Omental fat pad (tissue), 4 donors: ENCODE data around the gene BAX. TPM values are rescaled to one million over a fixed set of nuclear protein-coding genes. Genes with fewer than 3 reads are reported as not detected.

Experiments
- ATAC-seq: fragments of 150-250 bp; one replicate; pipeline ENCODE4 v1.9.1; 2016; ENCODE audit warnings: mild to moderate bottlenecking, moderate library complexity; ENCODE audit not compliant: low FRiP score
- DNase-seq: peaks from one replicate; pipeline ENCODE4 v3.0.0-alpha.2; 2019; ENCODE audit warnings: low spot score
- CTCF ChIP-seq, 3 donors: fragments of 450-650 bp; IDR thresholded peaks; one replicate each; pipeline ENCODE4 v1.5.1; 2016 to 2017; ENCODE audit warnings: antibody characterized with exemption in 3 of 3, mild to moderate bottlenecking in 3 of 3, moderate library complexity in 2 of 3
- small RNA-seq: library from RNA; depleted of rRNA; stranded (forward); fragments of <200 nt; gene quantifications from one replicate; pipeline ENCODE3, GENCODE V24; 2016
- total RNA-seq, 4 donors: library from RNA; depleted of rRNA; stranded (reverse); fragments of >200 nt; gene quantifications; one replicate each; pipeline ENCODE4 v1.1.0, GENCODE V29; 2016

BAX gene
- total RNA-seq, 4 donors from 2014 or later, result 26.4 to 64.2 (median 37.3) TPM

GRCh38 chr19:49004133-49004532 is 49.5 kb downstream of the BAX start:
- TF ChIP-seq CTCF (IDR thresholded peaks at IDR 0.05), result no peak
- DNase-seq (no peak), ATAC-seq (no peak)

GRCh38 chr19:49004964-49005614 is 50.4 kb downstream of the BAX start:
- no peak for DNase-seq
- ATAC-seq, result no peak
- TF ChIP-seq CTCF (IDR thresholded peaks at IDR 0.05), result no peak

DNA sequence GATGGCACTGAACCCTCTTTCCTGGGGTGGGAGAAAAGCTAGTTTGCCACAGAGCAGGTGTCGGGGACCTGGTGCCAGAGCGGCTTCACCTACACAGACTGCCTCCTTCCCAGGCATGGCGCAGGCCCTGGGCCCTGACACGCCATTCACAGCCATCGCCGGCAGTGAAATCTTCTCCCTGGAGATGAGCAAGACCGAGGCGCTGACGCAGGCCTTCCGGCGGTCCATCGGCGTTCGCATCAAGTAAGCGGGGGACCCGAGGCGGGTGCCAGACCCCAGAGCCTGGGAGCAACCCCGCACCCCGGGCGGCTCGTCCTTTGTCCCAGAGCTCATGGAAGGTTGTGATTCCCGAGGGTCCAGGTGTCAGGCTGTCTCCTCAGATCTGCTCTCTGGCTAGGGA is 52.2 kb downstream of the BAX start:
- DNase-seq, result no peak
- no peak for TF ChIP-seq CTCF (IDR thresholded peaks at IDR 0.05)
- peak; percentile 6 for ATAC-seq

DNA sequence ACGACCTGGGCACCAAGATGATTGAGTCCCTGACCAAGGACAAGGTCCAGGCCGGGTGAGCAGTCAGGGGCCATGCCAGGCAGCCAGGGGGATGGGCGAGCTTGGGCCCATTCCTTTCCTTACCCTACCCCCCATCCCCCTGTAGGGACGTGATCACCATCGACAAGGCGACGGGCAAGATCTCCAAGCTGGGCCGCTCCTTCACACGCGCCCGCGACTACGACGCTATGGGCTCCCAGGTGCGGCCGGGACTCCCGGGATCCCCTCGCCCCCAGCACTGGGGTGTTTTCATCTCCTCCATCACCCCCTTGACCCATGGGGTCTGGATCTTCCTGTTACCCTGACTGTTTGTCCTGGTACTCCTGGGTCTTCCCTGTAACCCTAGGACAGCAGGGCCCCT is 55.2 kb downstream of the BAX start:
- ATAC-seq, result no peak

GRCh38 chr19:49010453-49010852 is 55.8 kb downstream of the BAX start:
- ATAC-seq (no peak), DNase-seq (no peak)
- TF ChIP-seq CTCF (IDR thresholded peaks at IDR 0.05), result no peak

More for the DNA sequence above, 55.2 kb downstream of the BAX start:
- TF ChIP-seq CTCF (IDR thresholded peaks at IDR 0.05), result no peak
- DNase-seq, result no peak

DNA sequence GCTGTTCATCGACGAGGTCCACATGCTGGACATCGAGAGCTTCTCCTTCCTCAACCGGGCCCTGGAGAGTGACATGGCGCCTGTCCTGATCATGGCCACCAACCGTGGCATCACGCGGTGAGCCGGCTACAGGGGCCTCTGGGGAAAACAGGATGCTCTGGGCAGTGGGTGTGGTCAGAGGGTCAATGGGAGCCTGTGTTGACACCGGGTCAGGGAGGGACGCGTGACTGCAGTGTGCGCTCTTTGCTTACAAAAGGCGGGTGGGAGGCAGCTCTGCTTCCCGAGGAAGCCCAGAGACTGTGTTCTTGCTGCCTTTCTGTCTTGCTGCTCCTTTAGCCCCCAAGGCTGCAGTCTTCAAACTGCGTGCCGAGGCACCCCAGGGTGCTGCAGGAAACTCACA is 56.5 kb downstream of the BAX start:
- no peak for DNase-seq
- no peak for ATAC-seq
- TF ChIP-seq CTCF (IDR thresholded peaks at IDR 0.05), result no peak

Small RNA genes lying within 50 kb of the gene (small RNA-seq; reads per million reads assigned to genes)
- not detected for gene AC026803.1
- not detected for gene MIR6798

Other genes with a start within 250 kb of the BAX start
- gene MAMSTR, start 235.2 kb upstream of the BAX start, total RNA-seq, result 1 to 10 TPM in 2 of 4 donors, under 1 TPM in 2; 0.36 to 3.0 (median 1.0) TPM
- gene RASIP1, start 214.3 kb upstream of the BAX start, total RNA-seq, result 10 to 100 TPM; 11.3 to 60.8 (median 32.4) TPM
- 1 to 10 TPM in 3 of 4 donors, not detected in 1; 1.3 to 2.5 (median 1.3) TPM for gene IZUMO1, start 208.0 kb upstream of the BAX start, total RNA-seq
- gene FUT1, start 202.2 kb upstream of the BAX start, total RNA-seq, result 1 to 10 TPM; 2.2 to 7.1 (median 5.3) TPM
- gene FGF21, start 199.4 kb upstream of the BAX start, total RNA-seq, result not detected
- 10 to 100 TPM; 20.5 to 65.3 (median 37.2) TPM for gene BCAT2, start 143.8 kb upstream of the BAX start, total RNA-seq
- gene HSD17B14, start 118.4 kb upstream of the BAX start, total RNA-seq, result 10 to 100 TPM; 11.0 to 19.3 (median 13.0) TPM
- gene PLEKHA4, start 86.3 kb upstream of the BAX start, total RNA-seq, result 10 to 100 TPM in 3 of 4 donors, 1 to 10 TPM in 1; 7.3 to 18.7 (median 14.9) TPM
- 100 to 1,000 TPM; 105 to 282 (median 176) TPM for gene PPP1R15A, start 82.5 kb upstream of the BAX start, total RNA-seq
- not detected for gene TULP2, start 56.1 kb upstream of the BAX start, total RNA-seq
- 100 to 1,000 TPM; 197 to 280 (median 253) TPM for gene NUCB1, start 54.6 kb upstream of the BAX start, total RNA-seq
- gene DHDH, start 21.2 kb upstream of the BAX start, total RNA-seq, result not detected
- gene FTL, start 10.4 kb downstream of the BAX start, total RNA-seq, result 1,000 to 10,000 TPM; 6,104 to 9,580 (median 8,850) TPM
- gene GYS1, start 38.4 kb downstream of the BAX start, total RNA-seq, result 10 to 100 TPM; 34.3 to 41.0 (median 38.8) TPM
- gene RUVBL2, start 39.0 kb downstream of the BAX start, total RNA-seq, result 10 to 100 TPM; 66.3 to 83.9 (median 72.4) TPM
- not detected for gene LHB, start 62.2 kb downstream of the BAX start, total RNA-seq
- gene CGB3, start 69.5 kb downstream of the BAX start, total RNA-seq, result not detected
- gene CGB2, start 77.0 kb downstream of the BAX start, total RNA-seq, result not detected
- not detected for gene CGB1, start 82.0 kb downstream of the BAX start, total RNA-seq
- not detected for gene CGB5, start 89.0 kb downstream of the BAX start, total RNA-seq
- gene CGB8, start 94.2 kb downstream of the BAX start, total RNA-seq, result not detected
- gene CGB7, start 102.9 kb downstream of the BAX start, total RNA-seq, result not detected
- under 1 TPM in 1 of 4 donors, not detected in 3; 0.84 TPM for gene NTF4, start 109.9 kb downstream of the BAX start, total RNA-seq
- not detected for gene KCNA7, start 117.8 kb downstream of the BAX start, total RNA-seq
- gene SNRNP70, start 130.6 kb downstream of the BAX start, total RNA-seq, result 100 to 1,000 TPM; 132 to 314 (median 207) TPM
- gene LIN7B, start 159.5 kb downstream of the BAX start, total RNA-seq, result 1 to 10 TPM in 3 of 4 donors, not detected in 1; 3.7 to 9.0 (median 3.9) TPM
- gene C19orf73, start 164.3 kb downstream of the BAX start, total RNA-seq, result 1 to 10 TPM; 1.6 to 3.5 (median 2.9) TPM
- gene PPFIA3, start 164.7 kb downstream of the BAX start, total RNA-seq, result 10 to 100 TPM in 1 of 4 donors, 1 to 10 TPM in 3; 1.6 to 11.2 (median 4.1) TPM
- gene HRC, start 200.5 kb downstream of the BAX start, total RNA-seq, result 10 to 100 TPM in 1 of 4 donors, 1 to 10 TPM in 1, under 1 TPM in 2; 0.74 to 13.1 (median 1.7) TPM
- gene TRPM4, start 202.9 kb downstream of the BAX start, total RNA-seq, result 10 to 100 TPM in 2 of 4 donors, 1 to 10 TPM in 2; 7.2 to 26.0 (median 10.6) TPM